Fibroblast of mammary gland (primary cell): Measurements from ENCODE around the gene DOCK11.

Source experiments
- DNase-seq: peaks from one replicate; pipeline ENCODE4 v3.0.0-alpha.2; 2010; ENCODE audit warnings: low read depth
- H3K4me3 ChIP-seq: 2 replicates; pipeline ENCODE4 v1.5.1; 2011; ENCODE audit warnings: low read depth, mild to moderate bottlenecking, low read length, moderate library complexity; ENCODE audit not compliant: control insufficient read depth
- CTCF ChIP-seq: conservative IDR thresholded peaks from 2 replicates; pipeline ENCODE4 v1.5.1; 2011; ENCODE audit warnings: low read depth, low read length, inconsistent platforms; ENCODE audit not compliant: control insufficient read depth, insufficient read depth

Gene DOCK11

DNA sequence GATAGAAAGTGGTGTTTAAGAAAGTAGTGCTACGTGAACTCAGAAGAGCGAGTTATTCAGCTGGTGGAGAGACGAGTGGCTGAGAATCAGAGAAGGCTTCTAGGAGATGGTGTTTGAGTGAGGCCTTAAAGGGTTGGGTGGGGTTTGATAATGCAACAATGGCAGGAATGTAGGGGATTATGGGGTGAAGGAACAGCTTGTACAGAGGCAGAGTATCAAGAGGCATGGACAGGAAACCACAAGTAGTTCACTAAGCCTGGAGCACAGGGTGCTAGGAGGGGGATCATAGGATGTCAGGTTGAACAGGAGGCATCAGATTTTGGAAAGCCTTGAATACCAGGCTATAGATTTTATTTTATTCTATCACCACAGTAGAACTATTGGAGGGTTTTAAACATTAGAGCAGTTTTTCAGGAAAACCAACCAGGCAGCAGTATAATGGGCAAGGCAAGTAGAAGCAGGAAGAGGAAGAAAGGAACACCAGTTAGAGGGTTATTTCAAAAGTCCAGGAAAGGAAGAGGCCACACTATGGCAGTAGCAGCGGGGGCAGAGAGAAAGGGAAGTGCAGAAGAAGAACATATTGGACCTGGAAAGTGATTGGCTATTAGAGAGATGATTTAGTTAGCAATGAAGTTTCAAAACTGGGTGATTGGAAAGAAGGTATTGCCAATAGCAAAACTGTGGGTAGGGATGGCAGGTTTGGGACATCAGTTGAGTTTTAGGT lies 99.2 kb downstream of the DOCK11 start:
- no peak for DNase-seq
- TF ChIP-seq CTCF = no peak
- no peak overlapping the region for H3K4me3 ChIP-seq

- no peak for DNase-seq
- TF ChIP-seq CTCF = no peak
- no peak overlapping the region for H3K4me3 ChIP-seq
Measured at GRCh38 chrX:118595501-118596042, 100.0 kb downstream of the DOCK11 start.

DNA sequence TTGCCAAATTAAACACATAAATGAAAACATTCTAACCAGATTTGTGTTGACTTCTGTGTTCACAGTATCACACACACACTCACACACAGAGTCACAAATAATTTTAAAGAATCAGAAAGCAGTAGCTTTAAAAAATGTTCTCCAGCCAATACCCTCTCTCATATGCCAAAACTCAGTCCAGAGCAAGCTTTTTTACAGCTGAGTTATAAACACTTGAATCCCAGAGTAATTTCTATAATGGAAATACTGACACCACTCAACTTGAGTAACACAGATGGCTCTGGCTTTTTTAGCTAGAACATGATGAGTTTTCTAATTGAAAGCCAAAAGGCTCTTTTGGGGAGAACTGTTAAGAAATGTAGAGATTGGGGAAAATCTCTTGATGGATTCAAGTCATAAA lies 100.8 kb downstream of the DOCK11 start:
- no peak for TF ChIP-seq CTCF
- no peak overlapping the region for H3K4me3 ChIP-seq
- no peak for DNase-seq

DNA sequence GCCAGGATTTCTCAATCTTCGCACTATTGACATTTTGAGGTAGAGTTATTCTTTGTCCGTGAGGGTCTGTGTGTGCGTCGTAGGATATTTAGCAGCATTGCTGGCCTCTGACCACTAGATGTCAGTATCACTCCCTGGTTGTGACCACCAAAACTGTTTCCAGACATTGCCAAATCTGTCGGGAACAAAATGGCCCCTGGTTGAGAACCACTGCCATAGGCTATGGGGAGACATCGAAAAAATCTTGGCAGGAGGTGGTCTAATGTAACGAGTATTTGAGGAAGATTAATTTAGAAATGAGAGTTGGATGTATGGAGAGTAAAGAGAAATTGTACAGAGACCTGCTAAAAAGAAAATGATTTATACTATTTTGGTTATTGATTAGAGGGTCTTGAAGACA lies 108.4 kb downstream of the DOCK11 start:
- peak; percentile 90 for TF ChIP-seq CTCF
- DNase-seq = peak; percentile 72
- H3K4me3 ChIP-seq = no peak overlapping the region

GRCh38 chrX:118612290-118612689 lies 116.7 kb downstream of the DOCK11 start:
- no peak overlapping the region for H3K4me3 ChIP-seq
- TF ChIP-seq CTCF = no peak
- DNase-seq = no peak

DNA sequence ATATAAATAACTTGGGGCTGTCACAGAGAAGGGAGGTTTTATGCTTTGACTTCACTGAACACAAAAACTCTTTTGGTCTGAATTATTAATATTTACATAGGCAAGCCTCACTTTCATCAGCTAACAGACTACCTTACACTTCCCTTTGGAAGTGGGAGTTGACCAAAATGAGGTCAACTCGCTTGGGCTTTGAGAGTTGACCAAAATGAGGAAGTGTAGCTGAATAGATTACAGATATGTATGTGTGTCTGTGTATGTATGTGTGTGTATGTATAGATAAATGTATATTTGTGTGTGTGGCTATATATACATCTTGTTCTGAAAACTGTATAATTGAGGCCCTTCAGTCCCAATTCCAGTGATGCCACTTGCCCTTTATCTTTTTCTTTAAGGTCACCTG lies 118.5 kb downstream of the DOCK11 start:
- no peak for TF ChIP-seq CTCF
- DNase-seq = no peak
- no peak overlapping the region for H3K4me3 ChIP-seq

- no peak for DNase-seq
- no peak overlapping the region for H3K4me3 ChIP-seq
- TF ChIP-seq CTCF = no peak
Measured at GRCh38 chrX:118615141-118615540, 119.5 kb downstream of the DOCK11 start.
